Measurements from ENCODE around the gene CNTN2.

- TF ChIP-seq CTCF (IDR thresholded peaks at IDR 0.05) (no peak), POLR2A (IDR thresholded peaks at IDR 0.05) (no peak)
Measured at GRCh38 chr1:205042911-205043806, at the start of gene CNTN2.

All from ovary (tissue), 3 donors.